D341Med (cell line): Measurements from ENCODE around the gene DGKH.
A peak's percentile ranks its signal among the peaks of the same experiment; 100 is the strongest.

Experiments used
- DNase-seq: peaks from one replicate; pipeline ENCODE4 v3.0.0; 2012; ENCODE audit warnings: low spot score

Gene DGKH

GRCh38 chr13:42233726-42234125, 185.3 kb downstream of the DGKH start:
- DNase-seq = no peak

- DNase-seq = no peak
These were observed 190.7 kb downstream of the DGKH start for GRCh38 chr13:42239161-42239560.

- DNase-seq = no peak
These were observed 191.2 kb downstream of the DGKH start for GRCh38 chr13:42239644-42240043.

GRCh38 chr13:42246541-42246940, 198.1 kb downstream of the DGKH start:
- DNase-seq = no peak

DNA sequence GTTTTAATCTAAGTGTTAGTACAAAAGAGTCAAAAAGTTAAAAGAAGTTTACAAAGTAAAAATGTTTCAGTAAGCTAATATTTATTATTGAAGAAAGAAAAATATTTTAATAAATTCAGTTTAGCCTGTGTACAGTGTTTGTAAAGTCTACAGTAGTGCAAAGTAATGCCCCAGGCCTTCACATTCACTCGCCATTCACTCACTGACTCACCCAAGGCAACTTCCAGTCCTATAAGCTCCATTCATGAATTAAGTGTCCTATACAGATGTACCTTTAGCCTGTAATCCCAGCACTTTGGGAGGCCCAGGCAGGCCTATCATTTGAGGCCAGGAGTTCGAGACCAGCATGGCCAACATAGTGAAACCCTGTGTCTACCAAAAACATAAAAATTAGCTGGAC, 199.4 kb downstream of the DGKH start:
- DNase-seq = no peak

- DNase-seq = no peak
These were observed 207.4 kb downstream of the DGKH start for GRCh38 chr13:42255886-42256285.

- DNase-seq = peak; percentile 41
These were observed 210.3 kb downstream of the DGKH start for GRCh38 chr13:42258747-42259146.

- no peak for DNase-seq
These were observed 211.1 kb downstream of the DGKH start for GRCh38 chr13:42259515-42259914.

DNA sequence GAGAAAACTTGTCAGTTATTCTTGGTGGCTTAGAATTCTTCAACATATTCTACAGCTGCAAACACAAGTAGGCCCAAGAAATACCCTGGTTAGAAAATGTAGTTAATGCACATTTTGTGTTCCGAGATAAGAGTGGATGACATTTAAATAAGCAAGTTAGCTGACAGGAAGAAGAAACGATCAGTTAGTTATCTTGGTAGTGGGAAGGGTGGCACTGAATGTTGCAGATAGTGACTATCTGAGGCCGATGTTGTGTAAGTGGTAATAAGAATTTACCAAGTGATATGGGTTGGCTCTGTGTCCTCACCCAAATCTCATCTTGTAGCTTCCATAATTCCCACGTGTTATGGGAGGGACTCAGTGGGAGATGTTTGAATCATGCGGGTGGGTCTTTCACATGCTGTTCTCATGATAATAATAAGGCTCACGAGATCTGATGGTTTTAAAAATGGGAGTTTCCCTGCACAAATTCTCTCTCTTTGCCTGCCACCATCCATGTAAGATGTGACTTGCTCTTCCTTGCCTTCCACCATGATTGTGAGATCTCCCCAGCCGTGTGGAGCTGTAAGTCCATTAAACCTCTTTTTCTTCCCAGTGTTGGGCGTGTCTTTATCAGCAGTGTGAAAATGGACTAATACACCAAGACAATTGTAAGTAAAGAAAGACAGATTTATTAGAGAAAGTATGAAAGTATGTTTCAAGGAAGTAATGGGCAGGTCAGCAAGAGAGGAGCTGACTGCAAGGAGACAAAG, 212.6 kb downstream of the DGKH start:
- DNase-seq = no peak

DNA sequence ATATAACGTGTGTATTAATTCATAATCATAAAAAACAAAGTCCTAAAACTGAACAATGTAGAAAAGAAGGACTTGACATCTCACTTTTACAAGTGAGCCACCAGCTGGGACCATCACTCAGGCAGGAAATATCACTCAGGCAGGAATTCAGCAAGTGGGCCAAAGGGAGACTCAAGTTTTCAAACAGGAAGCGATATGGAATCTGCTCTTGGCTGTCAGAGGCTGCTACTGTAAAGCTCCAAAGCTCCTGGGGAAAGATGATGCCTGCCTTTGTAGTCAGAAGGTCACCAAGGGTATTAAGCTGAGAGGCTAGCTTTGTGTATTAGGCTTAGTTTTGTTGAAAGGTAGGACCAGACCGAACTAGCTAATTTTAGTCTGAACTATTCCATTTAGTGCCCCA, 218.0 kb downstream of the DGKH start:
- no peak for DNase-seq

DNA sequence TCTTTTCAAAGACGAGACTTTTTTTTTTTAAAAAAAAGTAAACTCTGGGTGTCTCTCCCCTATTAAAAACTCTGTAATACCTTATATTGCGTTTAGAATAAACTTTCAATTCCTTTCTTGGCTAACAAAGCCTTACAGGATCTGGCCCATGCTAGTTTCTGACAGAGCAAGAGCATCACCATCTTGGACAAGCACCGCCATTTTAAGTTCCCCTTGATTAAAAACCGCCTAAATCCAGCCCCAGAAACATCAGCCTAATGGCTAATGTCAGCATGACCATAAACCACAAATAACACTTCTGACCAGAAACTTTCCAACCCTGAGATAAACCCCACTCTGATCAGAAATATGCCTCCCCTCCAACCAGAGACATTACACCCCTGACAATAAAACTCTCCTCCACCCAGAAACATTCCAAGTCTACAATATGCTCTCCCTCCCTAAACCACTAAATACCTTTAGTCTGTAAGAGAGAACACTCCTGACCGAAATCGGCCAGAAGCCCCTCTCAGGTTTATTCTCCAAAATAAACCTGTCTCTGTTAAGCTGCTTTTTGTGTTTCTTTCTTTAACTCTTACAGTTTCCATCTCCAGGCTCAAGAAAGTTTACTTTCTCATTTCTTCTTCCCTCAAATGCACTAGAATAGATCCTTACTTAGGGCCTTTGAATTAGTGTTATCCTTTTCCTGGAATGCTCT, 221.9 kb downstream of the DGKH start:
- no peak for DNase-seq

DNA sequence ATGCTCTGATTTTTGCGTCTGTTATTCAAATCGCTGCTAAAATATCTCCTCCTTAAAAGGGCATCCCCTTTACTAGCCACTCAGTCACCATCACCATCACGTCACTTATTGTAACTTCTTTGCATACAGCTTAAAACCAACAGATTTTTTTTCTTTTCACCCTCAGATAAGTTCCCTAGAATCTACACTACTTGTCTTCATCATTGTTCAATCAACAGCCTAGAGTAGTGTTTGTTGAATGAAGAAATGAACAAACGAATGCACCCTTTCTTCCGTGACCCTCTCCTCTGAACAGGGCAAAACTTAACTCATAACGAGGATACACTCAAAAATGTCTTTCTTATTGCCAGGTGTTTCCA, 222.4 kb downstream of the DGKH start:
- DNase-seq = no peak

DNA sequence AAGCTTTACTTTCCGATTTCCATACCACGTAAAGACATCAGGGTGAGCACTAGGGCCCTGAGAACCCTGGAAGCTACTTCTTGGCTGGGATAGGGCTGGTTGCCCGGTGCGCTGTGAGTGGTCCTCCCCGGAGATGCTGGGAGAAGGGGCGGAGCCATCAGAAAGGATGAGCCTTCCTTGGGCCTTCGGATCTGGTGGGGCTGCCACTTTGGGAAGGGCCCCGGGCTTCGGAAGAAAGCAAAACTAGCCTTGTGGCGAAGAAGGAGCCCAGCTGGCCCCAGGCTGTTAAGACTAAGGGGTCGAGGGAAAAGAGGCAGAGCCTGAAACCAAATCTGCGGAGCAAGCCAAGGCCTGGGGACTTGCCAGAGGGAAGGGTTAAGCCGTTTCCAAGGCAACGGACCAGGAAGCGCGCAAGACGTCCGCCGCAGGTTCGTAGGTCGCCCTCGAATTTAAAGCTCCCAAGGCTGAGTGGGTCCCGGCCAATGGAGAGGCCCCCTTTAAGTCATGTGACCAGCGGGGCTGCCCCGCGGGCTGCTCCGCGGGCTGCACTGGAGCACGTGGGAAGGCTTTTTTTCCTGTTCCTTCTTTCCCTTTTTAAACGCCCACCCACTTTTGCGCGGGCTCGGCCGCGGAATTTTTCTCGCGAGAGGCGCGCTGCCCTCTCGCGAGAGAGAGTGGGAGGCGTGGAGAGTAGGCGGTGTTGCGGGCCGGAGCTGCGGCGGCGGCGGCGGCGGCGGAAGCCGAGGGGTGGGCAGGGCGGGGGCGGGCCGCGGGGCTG, 223.1 kb downstream of the DGKH start:
- DNase-seq = peak; percentile 95

DNA sequence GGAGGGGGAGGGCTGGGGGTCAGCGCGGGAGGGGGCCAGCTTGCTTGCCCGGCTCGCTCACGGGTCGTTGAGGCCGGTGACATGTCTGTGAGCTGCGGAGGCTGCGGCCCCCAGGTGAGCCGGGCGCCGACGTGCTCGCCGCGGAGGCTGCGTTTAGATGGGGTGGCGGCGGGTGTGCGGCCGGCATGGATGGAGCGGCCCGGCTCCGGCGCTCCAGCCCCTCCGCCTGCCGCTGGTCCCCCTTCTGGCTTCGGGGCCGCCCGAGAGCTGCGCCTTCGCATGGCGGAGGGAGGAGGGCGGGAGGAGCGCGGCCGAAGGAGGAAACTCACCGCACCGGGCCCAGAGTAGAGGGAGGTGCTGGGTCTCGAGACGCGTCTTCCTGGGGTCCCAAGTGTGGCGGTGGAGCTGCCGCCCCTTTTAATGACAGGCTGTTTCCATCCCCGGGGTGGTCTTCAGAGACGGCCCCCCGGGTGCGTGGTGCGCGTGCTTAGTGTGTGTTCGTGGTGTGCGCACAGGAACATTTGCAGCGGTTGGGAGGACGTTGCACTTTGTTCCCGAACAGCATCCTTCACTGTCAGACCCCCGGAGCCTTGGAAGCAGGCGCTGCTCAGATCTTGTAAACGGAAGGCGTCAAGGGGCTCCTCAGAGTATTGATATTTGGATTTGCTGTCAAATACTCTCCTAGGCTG, 223.8 kb downstream of the DGKH start, which contains the start of gene AKAP11:
TSS of gene AKAP11 (plus strand) at position 38 of the 689 bp plus-strand sequence. CDS start 14,197 bp downstream, outside the sequence.
- peak; percentile 76 for DNase-seq

DNA sequence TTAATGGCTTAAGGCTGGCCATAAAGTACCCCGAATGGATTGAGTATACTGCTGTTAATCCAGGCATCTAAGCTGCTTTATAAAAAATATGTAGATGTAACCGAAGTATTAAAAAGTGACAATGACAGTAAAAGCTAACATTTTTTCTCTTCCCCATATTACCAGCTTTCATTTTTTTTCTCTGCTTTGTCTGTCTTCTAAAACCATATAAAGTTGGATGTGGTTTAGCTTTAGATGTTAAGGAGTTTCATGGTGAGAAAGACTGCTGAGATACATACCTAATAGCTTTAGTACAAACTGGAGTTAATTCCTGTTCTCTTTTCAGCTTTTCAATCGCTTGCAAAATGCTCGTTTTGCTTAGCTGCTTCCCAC, 224.3 kb downstream of the DGKH start:
- no peak for DNase-seq

GRCh38 chr13:42274386-42275097, 226.1 kb downstream of the DGKH start:
- DNase-seq = no peak

GRCh38 chr13:42275098-42275471, 226.6 kb downstream of the DGKH start:
- no peak for DNase-seq

GRCh38 chr13:42275506-42275905, 227.1 kb downstream of the DGKH start:
- no peak for DNase-seq

DNA sequence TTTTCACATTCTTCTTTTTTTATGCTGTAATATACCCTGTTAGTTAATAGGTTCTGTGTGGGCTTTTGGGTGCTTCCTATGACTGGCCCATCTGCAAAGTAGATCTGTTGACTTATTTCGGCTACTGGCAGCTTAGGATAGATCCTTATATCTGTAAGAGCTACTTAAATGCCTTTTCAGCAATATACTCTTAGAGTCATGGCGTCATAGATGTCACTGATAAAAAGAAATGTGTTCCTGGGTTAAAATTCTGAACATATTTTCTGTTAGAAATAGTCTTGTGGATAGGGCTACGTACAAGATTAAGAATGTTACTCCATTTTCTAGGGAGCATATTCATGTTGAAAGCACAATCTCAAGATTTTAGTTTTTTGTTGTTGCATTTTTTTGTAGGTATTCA, 228.2 kb downstream of the DGKH start:
- no peak for DNase-seq

GRCh38 chr13:42277618-42278276, 229.3 kb downstream of the DGKH start:
- DNase-seq = no peak

DNA sequence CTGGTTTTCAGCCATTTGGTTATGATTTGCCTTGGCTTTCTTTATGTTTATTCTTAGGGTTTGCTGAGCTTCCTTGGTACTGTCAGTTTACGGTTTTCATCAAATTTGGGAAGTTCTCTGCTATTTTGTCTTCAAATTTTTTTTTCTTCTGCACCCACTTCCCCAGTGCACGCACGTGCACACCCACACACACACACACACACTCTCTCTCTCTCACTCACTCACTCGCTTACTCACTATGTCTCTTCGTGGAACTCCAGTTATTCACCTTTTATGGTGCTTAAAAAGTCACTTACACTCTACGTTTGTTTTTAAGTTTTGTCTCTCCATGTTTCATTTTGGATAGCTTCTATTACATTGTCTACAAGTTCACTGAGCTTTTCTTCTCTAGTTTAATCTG, 230.6 kb downstream of the DGKH start:
- DNase-seq = no peak
